Heart right ventricle (tissue), 16 donors: ENCODE data around the gene GPX5. TPM values are rescaled to one million over a fixed set of nuclear protein-coding genes. Genes with fewer than 3 reads are reported as not detected.

Experiments used
- ATAC-seq, 8 donors: fragments of 200-7000 bp; cut with Tn5 transposase; one replicate each; pipeline ENCODE4 v1.9.1; 2020; ENCODE audit warnings: mild to moderate bottlenecking in 8 of 8, moderate library complexity in 8 of 8, moderate number of reproducible peaks in 1 of 8
- DNase-seq, 2 donors: peaks; one replicate each; pipeline ENCODE4 v3.0.0-alpha.2; 2020
- H3K27ac ChIP-seq, 10 donors: fragments of 200-600 bp; sonication (generic) in 2 of 10; one replicate each; pipeline versions ENCODE4 v1.5.0 to v1.8.0; 2020 to 2022; ENCODE audit warnings: mild to moderate bottlenecking in 3 of 10
- H3K27me3 ChIP-seq, 7 donors: fragments of 200-600 bp; one replicate each; pipeline ENCODE4 v1.8.0; 2021 to 2022; ENCODE audit warnings: mild to moderate bottlenecking in 2 of 7
- H3K36me3 ChIP-seq, 9 donors: fragments of 200-600 bp; sonication (generic) in 1 of 9; one replicate each; pipeline versions ENCODE4 v1.5.0 to v1.8.0; 2020 to 2022; ENCODE audit warnings: mild to moderate bottlenecking in 2 of 9
- H3K4me1 ChIP-seq, 9 donors: fragments of 200-600 bp; sonication (generic) in 1 of 9; one replicate each; pipeline versions ENCODE4 v1.5.0 to v1.8.0; 2020 to 2022; ENCODE audit warnings: mild to moderate bottlenecking in 4 of 9
- H3K4me3 ChIP-seq, 10 donors: fragments of 200-600 bp; sonication (generic) in 2 of 10; one replicate each; pipeline versions ENCODE4 v1.5.0 to v1.8.0; 2020 to 2022; ENCODE audit warnings: mild to moderate bottlenecking in 7 of 10, moderate library complexity in 2 of 10
- H3K9me3 ChIP-seq, 11 donors: fragments of 200-600 bp in 10 of 11; sonication (generic) in 2 of 11; one replicate each; pipeline versions ENCODE4 v1.5.0 to v1.8.0; 2013 to 2022; ENCODE audit warnings: mild to moderate bottlenecking in 2 of 11, control low read depth in 1 of 11, moderate library complexity in 1 of 11
- WGBS, 2 donors: extraction: QIAGEN DNeasy Blood & Tissue Kit; methylation state at CpG; one replicate each; pipeline ENCODE4 v1.1.7; 2013; ENCODE audit warnings: inconsistent platforms in 1 of 2; 5-methylcytosine and 5-hydroxymethylcytosine counted together
- intact Hi-C, 10 donors: fragments of 100-400 bp; cut with DNase I; formaldehyde crosslinking; loops; one replicate each; pipeline versions ENCODE4 v1.11.1 to v1.14.2; 2022
- polyA plus RNA-seq, 2 donors: library from polyadenylated mRNA; stranded (reverse); fragments of 200-250 nt; gene quantifications; one replicate each; pipeline ENCODE4 v1.2.3, GENCODE V29; 2013
- total RNA-seq, 10 donors: library from RNA; stranded (reverse); fragmentation: NEBNext Ultra II Directional in 3 of 10; extraction: Animal tissue kit (Norgen Biotek cat#: 25700) in 3 of 10; gene quantifications; one replicate each; pipeline versions ENCODE4 v1.2.1 to v1.2.4, GENCODE V29; 2021 to 2023
- TF ChIP-seq, protein P1 (sequence below), 9 donors: fragments of 200-600 bp; sonication (generic) in 2 of 9; IDR thresholded peaks; one replicate each; pipeline versions ENCODE4 v1.5.0 to v1.8.0; 2021 to 2022; ENCODE audit warnings: antibody characterized with exemption in 9 of 9, mild to moderate bottlenecking in 5 of 9, moderate library complexity in 1 of 9
- donor health status: Arrhythmogenic right ventricular cardiomyopathy.
- donor health status: ischemic (EF 13 %, LVEDD 7.1; RV severe dilation, severe dysfunction).
- donor health status: healthy with polysubstance abuse.
- donor health status: DM: no; HTN: yes; CAD: no.
- donor health status: DM: no; HTN: no; CAD: no.
- donor health status: ischemic (EF 25% LVEDD 6.9; RV normal size, moderate dysfunction).
- donor health status: ischemic (EF 25% LVEDD 5.7; RV mildly dilated, moderate dysfunction).
- donor health status: healthy.
- donor health status: DM: yes; HTN: yes; CAD: no.
- donor health status: Ischemic cardiomyopathy.
- donor health status: ischemic (EF 35%, LVEDD 5.7; RV mildly dilated, moderate dysfunction).
- donor health status: nonischemic (EF 11% LVEDD 7.7; RV severe dilation, severe dysfunction).
- donor health status: DM: yes; HTN: yes; CAD: no.
- donor health status: PGD.
- donor health status: ischemic (EF 29% LVEDD 5.4; RV normal size, mild dysfunction).
- donor health status: nonischemic (EF 23%, LVEDD 6.1; RV moderate dilation, normal function).

The GPX5 gene
- total and polyA plus RNA-seq, 12 donors: not detected

- no peak for DNase-seq
These were observed 11.9 kb downstream of the GPX5 start for GRCh38 chr6:28537509-28538140.

GRCh38 chr6:28541996-28542395, 16.3 kb downstream of the GPX5 start:
- H3K27ac ChIP-seq: no peak overlapping the region
- no peaks in the 10 kb centered on the region for H3K36me3 ChIP-seq
- intact Hi-C loops: no loop called here
- TF ChIP-seq, protein P1, sequence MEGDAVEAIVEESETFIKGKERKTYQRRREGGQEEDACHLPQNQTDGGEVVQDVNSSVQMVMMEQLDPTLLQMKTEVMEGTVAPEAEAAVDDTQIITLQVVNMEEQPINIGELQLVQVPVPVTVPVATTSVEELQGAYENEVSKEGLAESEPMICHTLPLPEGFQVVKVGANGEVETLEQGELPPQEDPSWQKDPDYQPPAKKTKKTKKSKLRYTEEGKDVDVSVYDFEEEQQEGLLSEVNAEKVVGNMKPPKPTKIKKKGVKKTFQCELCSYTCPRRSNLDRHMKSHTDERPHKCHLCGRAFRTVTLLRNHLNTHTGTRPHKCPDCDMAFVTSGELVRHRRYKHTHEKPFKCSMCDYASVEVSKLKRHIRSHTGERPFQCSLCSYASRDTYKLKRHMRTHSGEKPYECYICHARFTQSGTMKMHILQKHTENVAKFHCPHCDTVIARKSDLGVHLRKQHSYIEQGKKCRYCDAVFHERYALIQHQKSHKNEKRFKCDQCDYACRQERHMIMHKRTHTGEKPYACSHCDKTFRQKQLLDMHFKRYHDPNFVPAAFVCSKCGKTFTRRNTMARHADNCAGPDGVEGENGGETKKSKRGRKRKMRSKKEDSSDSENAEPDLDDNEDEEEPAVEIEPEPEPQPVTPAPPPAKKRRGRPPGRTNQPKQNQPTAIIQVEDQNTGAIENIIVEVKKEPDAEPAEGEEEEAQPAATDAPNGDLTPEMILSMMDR (IDR thresholded peaks at IDR 0.05): no peak
- ATAC-seq: no peak
- peaks cover 0 to 94% (median 70%) of the 10 kb centered on the region in 7 donors for H3K27me3 ChIP-seq
- no peaks in the 10 kb centered on the region for H3K9me3 ChIP-seq
- no peaks in the 10 kb centered on the region for H3K4me1 ChIP-seq
- DNase-seq: no peak
- 47 to 53% methylated on average over 7 of the region's 7 CpGs for WGBS, 2 donors
- H3K4me3 ChIP-seq: no peak overlapping the region

More at GRCh38 chr6:28537509-28538140, 11.9 kb downstream of the GPX5 start:
- peaks cover 0 to 87% (median 69%) of the 10 kb centered on the region in 7 donors for H3K27me3 ChIP-seq
- H3K4me1 ChIP-seq: no peaks in the 10 kb centered on the region
- no peak for ATAC-seq
- H3K27ac ChIP-seq: no peak overlapping the region
- WGBS, 2 donors: 31 to 34% methylated on average over 22 of the region's 22 CpGs
- TF ChIP-seq, protein P1 (IDR thresholded peaks at IDR 0.05): no peak
- no peak overlapping the region for H3K4me3 ChIP-seq
- H3K9me3 ChIP-seq: no peaks in the 10 kb centered on the region
- intact Hi-C loops: no loop called here
- H3K36me3 ChIP-seq: no peaks in the 10 kb centered on the region

GRCh38 chr6:28542440-28543296, 17.0 kb downstream of the GPX5 start:
- Histone ChIP-seq H3K27ac (no peak overlapping the region), H3K4me3 (peak overlapping the region in 2 of 10 donors; percentile 10 to 34), H3K4me1 (no peaks in the 10 kb centered on the region), H3K27me3 (peaks cover 0 to 94% (median 63%) of the 10 kb centered on the region in 7 donors), H3K36me3 (no peaks in the 10 kb centered on the region), H3K9me3 (peaks cover 0 to 2% (median 0%) of the 10 kb centered on the region in 11 donors)
- no peak for DNase-seq
- intact Hi-C loops: no loop called here
- peak in 1 of 8 donors; percentile 67 for ATAC-seq
- TF ChIP-seq, protein P1 (IDR thresholded peaks at IDR 0.05): no peak
- WGBS, 2 donors: 3% methylated on average over 30 of the region's 30 CpGs

GRCh38 chr6:28543651-28544610, 18.2 kb downstream of the GPX5 start:
- intact Hi-C loops: no loop called here
- H3K27me3 ChIP-seq: peaks cover 0 to 87% (median 51%) of the 10 kb centered on the region in 7 donors

More at GRCh38 chr6:28543651-28544610, 18.2 kb downstream of the GPX5 start:
- no peak for DNase-seq
- TF ChIP-seq, protein P1 (IDR thresholded peaks at IDR 0.05): no peak
- ATAC-seq: no peak
- no peak overlapping the region for H3K27ac ChIP-seq
- H3K36me3 ChIP-seq: no peaks in the 10 kb centered on the region
- 19 to 20% methylated on average over 31 of the region's 31 CpGs for WGBS, 2 donors
- H3K4me3 ChIP-seq: peak overlapping the region in 2 of 10 donors; percentile 12 to 16
- no peaks in the 10 kb centered on the region for H3K4me1 ChIP-seq
- peaks cover 0 to 6% (median 0%) of the 10 kb centered on the region in 11 donors for H3K9me3 ChIP-seq
